ENCODE measurements around the gene IFT20.

- TF ChIP-seq CTCF (IDR thresholded peaks at IDR 0.05; ENCODE audit: extremely low read depth in 1 of 2, insufficient read depth in 1 of 2, low read depth in 1 of 2, low read length in 2 of 2): no peak
- no peak for TF ChIP-seq POLR2AphosphoS5 (IDR thresholded peaks at IDR 0.05; ENCODE audit: insufficient read depth, low read depth, low read length)
- no peak for TF ChIP-seq FOS (IDR thresholded peaks at IDR 0.05; ENCODE audit: borderline replicate concordance, insufficient read depth, low read length)
- no peak for TF ChIP-seq POLR2A (IDR thresholded peaks at IDR 0.05; ENCODE audit: low read depth, low read length)
- no peak for TF ChIP-seq MYC (IDR thresholded peaks at IDR 0.05; ENCODE audit: low read depth, low read length)
- TF ChIP-seq MAX (IDR thresholded peaks at IDR 0.05; ENCODE audit: insufficient read depth, insufficient read length): no peak
Observed at GRCh38 chr17:28313841-28314240, 21.4 kb downstream of the IFT20 start.

Data from endothelial cell of umbilical vein (primary cell).